PC-9 (cell line): Measurements from ENCODE around the gene MRPL18.
"Not testable (repeated sequence)": the region's sequence is repeated elsewhere in the genome, so short reads cannot be mapped to it uniquely, and the experiment has no call there.

Source experiments
- EZH2 ChIP-seq: fragments of 200-600 bp; sonication (generic); IDR thresholded peaks from 2 replicates; pipeline ENCODE4 v1.8.0; 2017; ENCODE audit warnings: antibody characterized with exemption, low read depth
- TF ChIP-seq, protein P1 (sequence below): fragments of 200-600 bp; sonication (generic); conservative IDR thresholded peaks from 2 replicates; pipeline ENCODE4 v1.6.1; 2017; ENCODE audit warnings: mixed run types, antibody characterized with exemption, mild to moderate bottlenecking, moderate library complexity

DNA sequence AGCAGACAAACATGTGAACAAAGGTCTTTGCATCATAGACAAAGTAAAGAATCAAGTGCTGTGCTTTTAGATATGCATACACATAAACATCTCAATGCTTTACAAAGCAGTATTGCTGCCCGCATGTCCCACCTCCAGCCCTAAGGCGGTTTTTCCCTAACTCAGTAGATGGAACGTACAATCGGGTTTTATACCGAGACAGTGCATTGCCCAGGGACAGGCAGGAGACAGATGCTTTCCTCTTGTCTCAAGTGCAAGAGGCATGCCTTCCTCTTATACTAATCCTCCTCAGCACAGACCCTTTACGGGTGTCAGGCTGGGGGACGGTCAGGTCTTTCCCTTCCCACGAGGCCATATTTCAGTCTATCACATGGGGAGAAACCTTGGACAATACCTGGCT is 4.7 kb downstream of the MRPL18 start:
- TF ChIP-seq, protein P1, sequence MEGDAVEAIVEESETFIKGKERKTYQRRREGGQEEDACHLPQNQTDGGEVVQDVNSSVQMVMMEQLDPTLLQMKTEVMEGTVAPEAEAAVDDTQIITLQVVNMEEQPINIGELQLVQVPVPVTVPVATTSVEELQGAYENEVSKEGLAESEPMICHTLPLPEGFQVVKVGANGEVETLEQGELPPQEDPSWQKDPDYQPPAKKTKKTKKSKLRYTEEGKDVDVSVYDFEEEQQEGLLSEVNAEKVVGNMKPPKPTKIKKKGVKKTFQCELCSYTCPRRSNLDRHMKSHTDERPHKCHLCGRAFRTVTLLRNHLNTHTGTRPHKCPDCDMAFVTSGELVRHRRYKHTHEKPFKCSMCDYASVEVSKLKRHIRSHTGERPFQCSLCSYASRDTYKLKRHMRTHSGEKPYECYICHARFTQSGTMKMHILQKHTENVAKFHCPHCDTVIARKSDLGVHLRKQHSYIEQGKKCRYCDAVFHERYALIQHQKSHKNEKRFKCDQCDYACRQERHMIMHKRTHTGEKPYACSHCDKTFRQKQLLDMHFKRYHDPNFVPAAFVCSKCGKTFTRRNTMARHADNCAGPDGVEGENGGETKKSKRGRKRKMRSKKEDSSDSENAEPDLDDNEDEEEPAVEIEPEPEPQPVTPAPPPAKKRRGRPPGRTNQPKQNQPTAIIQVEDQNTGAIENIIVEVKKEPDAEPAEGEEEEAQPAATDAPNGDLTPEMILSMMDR: not testable (repeated sequence)
- TF ChIP-seq EZH2: not testable (repeated sequence)
